Common myeloid progenitor, CD34-positive (primary cell): ENCODE data around the gene BLTP2.
A peak's percentile ranks its signal among the peaks of the same experiment; 100 is the strongest.

Experiments used
- CTCF ChIA-PET: fragments of 350-600 bp; sonication (Branson Sonifier 250); formaldehyde crosslinking; loops from one replicate; lab custom pipeline; 2021; ENCODE audit warnings: antibody characterized with exemption; lab: Charles Lee
- POLR2A ChIA-PET: fragments of 350-600 bp; sonication (Branson Sonifier 250); formaldehyde crosslinking; loops from one replicate; lab custom pipeline; 2021; ENCODE audit warnings: antibody characterized with exemption; lab: Charles Lee
- DNase-seq, 3 donors: peaks; one replicate each; pipeline versions ENCODE4 v3.0.0 to v3.0.0-alpha.2; 2013
- H3K27ac ChIP-seq, 2 experiments: 1 replicate in 1 of 2; 2 replicates in 1 of 2; pipeline ENCODE4 v1.7.0; 2013; ENCODE audit warnings: inconsistent platforms in 2 of 2, low read length in 2 of 2, mild to moderate bottlenecking in 2 of 2, low read depth in 1 of 2, moderate library complexity in 1 of 2; ENCODE audit not compliant: severe bottlenecking in 2 of 2, insufficient read depth in 1 of 2, poor library complexity in 1 of 2
- H3K27me3 ChIP-seq, 5 experiments: replicated peaks in 2 of 5; 1 replicate in 3 of 5; 2 replicates in 2 of 5; pipeline versions ENCODE4 v1.6.1 to v1.7.0; 2013; ENCODE audit warnings: low read length in 4 of 5, mild to moderate bottlenecking in 2 of 5, moderate library complexity in 2 of 5, inconsistent platforms in 1 of 5; ENCODE audit not compliant: insufficient read depth in 5 of 5, control insufficient read depth in 4 of 5
- H3K36me3 ChIP-seq, 4 experiments: 1 replicate in 2 of 4; 2 replicates in 2 of 4; pipeline versions ENCODE4 v1.6.1 to v1.7.0; 2013; ENCODE audit warnings: low read length in 3 of 4, control low read depth in 1 of 4, mild to moderate bottlenecking in 1 of 4; ENCODE audit not compliant: control insufficient read depth in 4 of 4, insufficient read depth in 4 of 4
- H3K4me1 ChIP-seq, 4 experiments: 1 replicate in 3 of 4; 2 replicates in 1 of 4; pipeline versions ENCODE4 v1.6.1 to v1.7.1; 2013; ENCODE audit warnings: low read length in 3 of 4, mild to moderate bottlenecking in 3 of 4, control low read depth in 1 of 4, inconsistent platforms in 1 of 4, moderate library complexity in 1 of 4; ENCODE audit not compliant: control insufficient read depth in 4 of 4, insufficient read depth in 4 of 4; ENCODE audit errors: control extremely low read depth in 1 of 4
- H3K4me3 ChIP-seq, 7 experiments: 1 replicate in 4 of 7; 2 replicates in 3 of 7; pipeline versions ENCODE4 v1.5.1 to v1.7.0; 2013; ENCODE audit warnings: mild to moderate bottlenecking in 7 of 7, low read length in 6 of 7, moderate library complexity in 6 of 7, inconsistent platforms in 2 of 7, low read depth in 2 of 7, control low read depth in 1 of 7; ENCODE audit not compliant: insufficient read depth in 4 of 7, control insufficient read depth in 1 of 7; ENCODE audit errors: extremely low read depth in 1 of 7
- H3K9me3 ChIP-seq, 5 experiments: 1 replicate in 4 of 5; 2 replicates in 1 of 5; pipeline versions ENCODE4 v1.6.1 to v1.7.1; 2013; ENCODE audit warnings: low read length in 4 of 5, mild to moderate bottlenecking in 2 of 5, inconsistent platforms in 1 of 5, low read depth in 1 of 5, moderate library complexity in 1 of 5; ENCODE audit not compliant: control insufficient read depth in 4 of 5, insufficient read depth in 2 of 5; ENCODE audit errors: control extremely low read depth in 1 of 5
- WGBS: methylation state at CpG from one replicate; pipeline ENCODE4 v1.1.5; 2013; ENCODE audit not compliant: insufficient coverage; 5-methylcytosine and 5-hydroxymethylcytosine counted together

The BLTP2 gene

GRCh38 chr17:28657756-28658155, 12.8 kb upstream of the BLTP2 start:
- Histone ChIP-seq H3K36me3 (peaks cover 6 to 41% (median 14%) of the 10 kb centered on the region in 4 experiments), H3K27me3 (no peaks in the 10 kb centered on the region), H3K27ac (no peak overlapping the region), H3K4me1 (peaks cover 0 to 14% (median 10%) of the 10 kb centered on the region in 4 experiments), H3K9me3 (no peaks in the 10 kb centered on the region), H3K4me3 (no peak overlapping the region)
- DNase-seq: no peak
- POLR2A ChIA-PET: interaction anchor here (0.7 kb wide), 1 partner anchor 146 kb away, joined by 3 read pairs; no protein-coding TSS in a partner anchor
- 100% methylated on average over 4 of the region's 5 CpGs for WGBS
- CTCF ChIA-PET: interaction anchor here (1.1 to 3.5 kb wide), 3 partner anchors 9 to 18 kb away, joined by 4 to 15 read pairs (median 6); partner anchors contain the start of gene BLTP2

- no peaks in the 10 kb centered on the region for H3K27me3 ChIP-seq
- no peak for DNase-seq
- no peaks in the 10 kb centered on the region for H3K4me1 ChIP-seq
- POLR2A ChIA-PET: no interaction called here
- no peak overlapping the region for H3K4me3 ChIP-seq
- CTCF ChIA-PET: interaction anchor here (1.3 to 3.5 kb wide), 3 partner anchors 8 to 21 kb away, joined by 3 to 15 read pairs (median 4); partner anchors contain the start of gene BLTP2
- 100% methylated on average over 4 of the region's 5 CpGs for WGBS
- no peaks in the 10 kb centered on the region for H3K9me3 ChIP-seq
- H3K36me3 ChIP-seq: peaks cover 12 to 59% (median 26%) of the 10 kb centered on the region in 4 experiments
- H3K27ac ChIP-seq: no peak overlapping the region
Measured at GRCh38 chr17:28655160-28655559, 10.2 kb upstream of the BLTP2 start.

- H3K36me3 ChIP-seq: peaks cover 7 to 35% (median 22%) of the 10 kb centered on the region in 4 experiments
- no peak for DNase-seq
- no peaks in the 10 kb centered on the region for H3K9me3 ChIP-seq
- ChIA-PET POLR2A (no interaction called here), CTCF (interaction anchor here (0.7 to 3.7 kb wide), 7 partner anchors 9 to 71 kb away, joined by 3 to 31 read pairs (median 3); partner anchors contain the start of genes RPL23A, SDF2 and SUPT6H)
- no peaks in the 10 kb centered on the region for H3K27me3 ChIP-seq
- H3K4me3 ChIP-seq: no peak overlapping the region
- 100% methylated on average over 1 of the region's 2 CpGs for WGBS
- no peak overlapping the region for H3K27ac ChIP-seq
- H3K4me1 ChIP-seq: peaks cover 13 to 25% (median 24%) of the 10 kb centered on the region in 4 experiments
Measured at GRCh38 chr17:28648698-28649097, 3.7 kb upstream of the BLTP2 start.

GRCh38 chr17:28646039-28646754, 1.2 kb upstream of the BLTP2 start:
- Histone ChIP-seq H3K27ac (peak overlapping the region; percentile 67 to 90), H3K4me3 (peak overlapping the region in 6 of 7 experiments; percentile 20 to 98 (median 94)), H3K36me3 (peaks cover 11 to 40% (median 28%) of the 10 kb centered on the region in 4 experiments), H3K27me3 (no peaks in the 10 kb centered on the region), H3K9me3 (no peaks in the 10 kb centered on the region), H3K4me1 (peaks cover 18 to 35% (median 32%) of the 10 kb centered on the region in 4 experiments)
- DNase-seq: no peak
- ChIA-PET CTCF (interaction anchor here (0.6 to 6.3 kb wide), 9 partner anchors 8 to 105 kb away, joined by 3 to 41 read pairs (median 4); partner anchors contain the start of genes SDF2 and SUPT6H), POLR2A (interaction anchor here (1.0 to 4.1 kb wide), 2 partner anchors 17 to 20 kb away, joined by 6 to 31 read pairs; partner anchors contain the start of genes SDF2 and SUPT6H)
- WGBS: 74% methylated on average over 9 of the region's 12 CpGs

GRCh38 chr17:28645576-28645939, 600 bp upstream of the BLTP2 start:
- H3K4me3 ChIP-seq: peak overlapping the region; percentile 73 to 98 (median 96)
- ChIA-PET CTCF (interaction anchor here (1.0 to 6.3 kb wide), 8 partner anchors 12 to 71 kb away, joined by 3 to 41 read pairs (median 9); partner anchors contain the start of genes SDF2 and SUPT6H), POLR2A (interaction anchor here (4.1 kb wide), 1 partner anchor 17 kb away, joined by 31 read pairs; the partner anchor contains the start of genes SDF2 and SUPT6H)
- no peaks in the 10 kb centered on the region for H3K9me3 ChIP-seq
- WGBS: 23% methylated on average over 3 of the region's 8 CpGs
- H3K36me3 ChIP-seq: peaks cover 15 to 40% (median 31%) of the 10 kb centered on the region in 4 experiments
- peaks cover 18 to 35% (median 32%) of the 10 kb centered on the region in 4 experiments for H3K4me1 ChIP-seq
- H3K27ac ChIP-seq: peak overlapping the region; percentile 61 to 90
- no peak for DNase-seq
- no peaks in the 10 kb centered on the region for H3K27me3 ChIP-seq

- no peaks in the 10 kb centered on the region for H3K9me3 ChIP-seq
- no peaks in the 10 kb centered on the region for H3K27me3 ChIP-seq
- 1% methylated on average over 10 of the region's 18 CpGs for WGBS
- H3K27ac ChIP-seq: peak overlapping the region; percentile 37 to 90
- H3K4me1 ChIP-seq: peaks cover 18 to 35% (median 32%) of the 10 kb centered on the region in 4 experiments
- DNase-seq: peak; percentile 72 to 84 (median 83)
- CTCF ChIA-PET: interaction anchor here (0.9 to 6.3 kb wide), 8 partner anchors 10 to 33 kb away, joined by 3 to 41 read pairs (median 6); partner anchors contain the start of genes SDF2 and SUPT6H
- POLR2A ChIA-PET: interaction anchor here (0.6 to 4.1 kb wide), 4 partner anchors 19 to 76 kb away, joined by 3 to 31 read pairs (median 4); partner anchors contain the start of genes RPL23A, SDF2 and SUPT6H
- peaks cover 24 to 52% (median 40%) of the 10 kb centered on the region in 4 experiments for H3K36me3 ChIP-seq
- peak overlapping the region; percentile 73 to 98 (median 96) for H3K4me3 ChIP-seq
Measured at GRCh38 chr17:28643983-28644786, 773 bp downstream of the BLTP2 start.
